Activated naive CD8-positive, alpha-beta T cell treated with anti-CD3 and anti-CD28 coated beads, Interleukin-2, amount 10 ng/mL, durations not matched to agents 7 days and 5 days (primary cell): ENCODE measurements around the gene USP6NL. TPM values are rescaled to one million over a fixed set of nuclear protein-coding genes. Genes with fewer than 3 reads are reported as not detected.
"Not testable (repeated sequence)": the region's sequence is repeated elsewhere in the genome, so short reads cannot be mapped to it uniquely, and the experiment has no call there.

Source experiments
- ATAC-seq: fragments of 150-1000 bp; cut with Tn5 transposase; one replicate; pipeline ENCODE4 v1.10.0; 2021; ENCODE audit warnings: low read depth, moderate library complexity
- POLR2A ChIA-PET: fragments of 350-600 bp; sonication (Branson Sonifier 250); formaldehyde crosslinking; loops from one replicate; lab custom pipeline; 2021; ENCODE audit warnings: antibody characterized with exemption; lab: Charles Lee
- DNase-seq: peaks from one replicate; pipeline ENCODE4 v3.0.0; 2021
- H3K27ac Mint-ChIP-seq: one replicate; pipeline ENCODE4 v1.8.0; 2022; ENCODE audit warnings: mild to moderate bottlenecking, mixed read lengths
- H3K27me3 Mint-ChIP-seq: one replicate; pipeline ENCODE4 v1.8.0; 2022; ENCODE audit warnings: mild to moderate bottlenecking, moderate library complexity, mixed read lengths
- H3K36me3 Mint-ChIP-seq: one replicate; pipeline ENCODE4 v1.8.0; 2021; ENCODE audit warnings: mild to moderate bottlenecking, mixed read lengths
- H3K4me1 Mint-ChIP-seq: one replicate; pipeline ENCODE4 v1.8.0; 2021; ENCODE audit warnings: mixed read lengths
- H3K4me3 Mint-ChIP-seq: one replicate; pipeline ENCODE4 v1.8.0; 2022; ENCODE audit warnings: mild to moderate bottlenecking, moderate library complexity, mixed read lengths
- H3K9me3 Mint-ChIP-seq: one replicate; pipeline ENCODE4 v1.8.0; 2021; ENCODE audit warnings: mixed read lengths
- total RNA-seq, 2 experiments: library from RNA; stranded (reverse); gene quantifications; one replicate each; pipeline ENCODE4 v1.2.3, GENCODE V29; 2021

The USP6NL gene
- total RNA-seq, 2 experiments from 2014 or later, result 4.4 to 5.6 TPM

DNA sequence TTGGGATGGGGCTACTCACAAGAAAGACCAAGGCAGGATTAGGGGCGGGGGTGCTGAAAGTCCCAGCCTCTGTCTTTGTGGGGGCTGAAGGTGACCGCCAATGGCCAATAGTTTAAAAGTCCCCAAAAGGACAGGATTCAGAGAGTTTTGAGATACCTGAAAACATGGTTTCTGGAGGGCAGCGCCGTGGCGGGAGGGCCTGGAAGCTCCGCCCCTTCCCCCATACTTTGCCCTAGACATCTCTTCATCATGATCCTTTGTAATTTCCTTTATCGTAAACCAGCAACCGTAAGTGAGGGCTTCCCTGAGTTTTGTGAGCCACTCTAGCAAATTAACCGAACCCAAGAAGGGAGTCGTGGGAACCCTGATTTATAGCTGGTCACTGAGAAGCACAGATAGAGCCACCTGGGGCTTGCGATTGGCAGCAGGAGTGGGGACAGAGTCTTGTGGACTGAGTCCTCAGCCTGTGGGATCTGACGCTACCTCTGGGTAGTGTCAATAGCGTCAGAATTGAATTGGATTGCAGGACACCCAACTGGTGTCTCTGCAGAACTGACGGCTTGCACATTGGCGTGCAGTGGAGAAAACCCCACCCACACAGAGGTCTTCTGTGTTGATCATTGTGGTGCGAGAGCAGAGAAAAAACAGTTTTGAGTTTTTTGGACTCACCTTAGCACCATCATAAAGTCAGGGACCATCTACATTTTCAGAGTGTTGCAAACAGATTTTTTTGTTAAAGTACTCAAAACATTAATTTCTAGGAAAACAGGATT, 169.3 kb downstream of the USP6NL start:
- H3K4me1 Mint-ChIP-seq, result peaks cover 13% of the 10 kb centered on the region
- no peak overlapping the region for H3K27ac Mint-ChIP-seq

DNA sequence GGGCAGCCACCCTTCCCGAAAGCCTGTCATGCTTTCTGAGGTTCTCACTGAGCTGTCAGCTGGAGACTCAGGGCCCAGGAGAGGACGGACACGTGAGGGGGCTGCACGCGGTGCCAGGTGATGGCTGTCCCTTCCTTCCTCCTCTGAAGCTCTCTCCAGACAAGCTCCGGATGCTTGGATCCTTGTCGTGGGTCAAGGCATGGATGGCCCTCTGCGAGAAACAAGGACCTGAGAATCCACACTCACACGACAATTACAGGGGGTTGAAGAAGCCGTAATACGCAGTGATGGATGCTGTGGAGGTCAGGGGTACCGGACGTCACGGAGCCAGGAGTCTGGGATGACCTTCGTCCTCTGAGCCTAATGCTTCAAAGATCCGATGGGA, 170.3 kb downstream of the USP6NL start:
- H3K27ac Mint-ChIP-seq, result no peak overlapping the region
- H3K27me3 Mint-ChIP-seq, result no peaks in the 10 kb centered on the region
- no peaks in the 10 kb centered on the region for H3K9me3 Mint-ChIP-seq
- H3K36me3 Mint-ChIP-seq, result no peaks in the 10 kb centered on the region
- ATAC-seq, result no peak
- no peak overlapping the region for H3K4me3 Mint-ChIP-seq
- H3K4me1 Mint-ChIP-seq, result peaks cover 13% of the 10 kb centered on the region
- POLR2A ChIA-PET, result no interaction called here
- no peak for DNase-seq

More for the DNA sequence above, 169.3 kb downstream of the USP6NL start:
- H3K4me3 Mint-ChIP-seq, result no peak overlapping the region
- POLR2A ChIA-PET, result no interaction called here
- no peak for DNase-seq
- peaks cover under 1% of the 10 kb centered on the region for H3K27me3 Mint-ChIP-seq
- H3K36me3 Mint-ChIP-seq, result no peaks in the 10 kb centered on the region
- no peaks in the 10 kb centered on the region for H3K9me3 Mint-ChIP-seq
- ATAC-seq, result no peak

DNA sequence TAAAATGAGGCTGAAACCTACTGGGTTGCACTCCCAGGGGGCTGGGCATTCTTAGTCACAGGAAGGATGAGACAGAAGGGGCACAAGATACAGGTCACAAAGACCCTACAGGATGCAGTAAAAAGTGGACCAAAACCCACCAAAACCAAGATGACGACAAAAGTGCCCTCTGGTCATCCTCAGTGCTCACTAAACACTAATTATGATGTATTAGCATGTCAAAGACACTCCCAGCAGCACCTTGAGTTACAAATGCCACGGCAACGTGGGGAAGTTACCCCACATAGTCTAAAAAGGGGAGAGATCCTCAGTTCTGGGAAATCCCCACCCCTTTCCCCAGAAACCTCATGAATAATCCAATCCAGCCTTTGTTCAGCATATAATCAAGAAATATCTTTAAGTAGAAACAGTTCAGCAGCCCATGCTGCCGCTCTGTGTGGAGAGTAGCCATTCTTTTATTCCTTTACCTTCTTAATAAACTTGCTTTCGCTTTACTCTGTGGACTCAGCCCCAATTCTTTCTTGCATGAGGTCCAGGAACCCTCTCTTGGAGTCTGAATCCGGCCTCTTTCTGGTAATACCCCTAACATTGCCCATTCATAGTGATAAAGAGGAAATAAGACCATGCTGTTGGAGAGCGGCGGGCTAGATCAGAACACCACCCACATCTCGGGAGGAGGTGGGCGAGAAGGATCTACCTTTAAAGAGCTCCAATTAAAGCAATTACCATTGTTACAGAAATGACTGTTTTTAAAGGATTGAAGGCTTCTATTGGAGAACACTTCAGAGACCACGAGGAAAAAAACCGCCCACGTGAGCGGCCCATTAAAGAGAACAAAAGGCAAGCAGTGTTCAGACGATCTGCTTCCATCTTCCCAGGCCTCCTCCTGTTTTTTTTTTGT, 170.9 kb downstream of the USP6NL start:
- H3K4me1 Mint-ChIP-seq, result peaks cover 13% of the 10 kb centered on the region
- ATAC-seq, result peak; percentile 54
- H3K27ac Mint-ChIP-seq, result peak overlapping the region; percentile 44
- no peak for DNase-seq
- H3K36me3 Mint-ChIP-seq, result no peaks in the 10 kb centered on the region
- H3K4me3 Mint-ChIP-seq, result no peak overlapping the region
- H3K27me3 Mint-ChIP-seq, result no peaks in the 10 kb centered on the region
- POLR2A ChIA-PET, result no interaction called here
- no peaks in the 10 kb centered on the region for H3K9me3 Mint-ChIP-seq

DNA sequence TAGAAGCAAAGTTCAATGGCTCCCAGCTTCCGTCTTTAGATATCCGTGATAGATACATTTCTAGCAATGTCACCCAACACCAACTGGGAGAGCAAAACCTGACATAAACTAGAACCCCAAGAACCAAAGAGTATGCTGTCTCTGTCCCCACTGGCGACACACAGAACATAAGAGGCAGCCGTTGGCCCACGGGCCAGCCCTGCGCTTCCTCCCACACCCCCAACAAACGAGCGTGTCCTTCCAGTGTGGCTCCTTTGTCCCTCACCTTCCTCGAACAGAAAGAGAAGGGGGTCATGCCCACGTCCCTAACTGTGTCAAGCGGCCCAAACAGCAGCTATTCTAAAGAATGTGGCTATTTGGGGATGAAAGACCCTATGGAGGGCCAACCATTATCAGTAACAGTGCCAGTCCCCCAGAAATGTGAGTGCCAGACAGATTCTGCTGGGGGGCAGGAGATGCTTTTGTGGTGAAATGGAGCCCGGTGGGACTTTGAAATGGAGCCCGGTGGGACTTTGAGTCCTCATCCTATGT, 171.9 kb downstream of the USP6NL start:
- no peak overlapping the region for H3K27ac Mint-ChIP-seq
- POLR2A ChIA-PET, result no interaction called here
- DNase-seq (no peak), ATAC-seq (no peak)
- H3K4me1 Mint-ChIP-seq, result peaks cover 13% of the 10 kb centered on the region
- no peaks in the 10 kb centered on the region for H3K9me3 Mint-ChIP-seq
- H3K36me3 Mint-ChIP-seq, result no peaks in the 10 kb centered on the region
- H3K27me3 Mint-ChIP-seq, result peaks cover 2% of the 10 kb centered on the region
- H3K4me3 Mint-ChIP-seq, result no peak overlapping the region

DNA sequence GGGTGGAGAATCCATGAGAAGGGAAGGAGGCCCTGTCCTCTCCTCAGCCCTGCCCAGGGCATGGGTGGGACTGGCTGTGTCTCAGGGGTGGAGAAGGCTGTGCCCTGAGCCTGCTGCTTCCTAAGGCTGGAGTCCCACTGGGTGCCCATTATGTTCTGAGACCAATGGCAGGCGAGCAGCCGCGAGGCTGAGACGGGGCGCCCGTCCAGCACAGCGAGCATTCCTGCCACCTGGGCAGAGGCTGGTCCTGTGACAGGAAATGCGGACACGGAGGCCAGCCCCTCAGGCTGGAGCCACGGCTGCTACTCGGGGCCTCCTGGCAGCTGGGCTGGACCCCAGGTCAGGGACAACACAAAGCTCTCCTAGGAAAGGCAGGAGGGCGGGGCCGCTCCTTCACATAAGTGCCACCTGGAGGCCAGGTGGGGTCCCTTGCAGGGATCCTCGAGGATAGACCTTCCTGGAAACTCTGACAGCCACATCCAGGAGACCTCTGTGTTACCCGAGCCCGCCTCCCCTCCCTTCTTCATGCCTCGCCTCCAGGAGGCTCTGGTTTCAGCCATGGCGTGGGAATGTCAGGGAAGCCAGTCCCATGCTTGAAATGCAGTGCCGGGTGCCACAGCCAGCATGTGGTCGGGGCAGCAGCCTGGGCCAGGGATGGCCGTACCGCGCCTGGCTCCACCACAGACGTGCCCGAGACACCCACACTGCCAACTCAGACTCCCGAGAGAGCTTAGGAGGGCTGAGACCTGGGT, 173.9 kb downstream of the USP6NL start:
- POLR2A ChIA-PET, result no interaction called here
- ATAC-seq (no peak), DNase-seq (no peak)
- H3K4me1 Mint-ChIP-seq, result peaks cover 13% of the 10 kb centered on the region
- H3K4me3 Mint-ChIP-seq, result no peak overlapping the region
- H3K27ac Mint-ChIP-seq, result no peak overlapping the region
- peaks cover 2% of the 10 kb centered on the region for H3K27me3 Mint-ChIP-seq
- H3K36me3 Mint-ChIP-seq, result no peaks in the 10 kb centered on the region
- peaks cover 3% of the 10 kb centered on the region for H3K9me3 Mint-ChIP-seq

DNA sequence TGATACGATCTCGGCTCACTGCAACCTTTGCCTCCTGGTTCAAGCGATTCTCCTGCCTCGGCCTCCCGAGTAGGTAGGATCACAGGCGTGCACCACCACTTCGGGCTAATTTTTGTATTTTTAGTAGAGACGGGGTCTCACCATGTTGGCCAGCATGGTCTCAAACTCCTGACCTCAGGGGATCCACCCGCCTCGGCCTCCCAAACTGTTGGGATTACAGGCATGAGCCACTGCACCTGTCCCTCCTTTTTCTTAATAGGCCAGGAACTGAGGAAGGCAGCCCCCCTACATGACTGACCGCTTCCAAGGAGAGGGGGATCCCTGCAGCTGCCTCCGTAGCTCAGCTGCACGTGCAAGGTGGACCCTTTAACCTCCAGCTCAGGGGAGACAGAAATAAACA, 175.0 kb downstream of the USP6NL start:
- POLR2A ChIA-PET, result interaction anchor here (0.6 kb wide), 1 partner anchor 403 kb away, joined by 3 read pairs; no protein-coding TSS in a partner anchor
- H3K4me3 Mint-ChIP-seq, H3K27ac Mint-ChIP-seq, H3K27me3 Mint-ChIP-seq, DNase-seq, H3K9me3 Mint-ChIP-seq, H3K36me3 Mint-ChIP-seq, ATAC-seq: not testable (repeated sequence)
- H3K4me1 Mint-ChIP-seq, result peaks cover 13% of the 10 kb centered on the region

DNA sequence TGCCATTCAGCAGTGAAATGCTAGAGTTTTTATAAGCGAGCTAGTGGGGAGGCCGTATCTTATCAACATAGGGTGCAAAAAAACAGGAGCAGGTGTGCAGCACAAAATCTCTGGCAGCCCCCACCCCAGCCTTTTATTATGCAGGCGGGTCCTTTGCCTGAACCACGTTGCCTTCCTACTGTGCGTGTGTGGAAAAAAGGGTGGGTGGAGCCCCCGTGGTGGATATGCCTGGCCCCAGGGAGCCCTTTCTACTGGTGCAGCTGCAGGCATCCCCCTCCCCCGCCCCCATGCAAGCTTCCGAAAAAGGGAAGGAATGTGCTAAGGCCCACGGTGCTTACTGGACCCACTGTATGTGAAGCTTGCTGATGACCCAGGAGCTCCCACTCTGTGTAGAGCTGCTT, 175.9 kb downstream of the USP6NL start:
- H3K4me1 Mint-ChIP-seq, result peaks cover 11% of the 10 kb centered on the region
- DNase-seq (no peak), ATAC-seq (no peak)
- H3K36me3 Mint-ChIP-seq, result no peaks in the 10 kb centered on the region
- no peak overlapping the region for H3K4me3 Mint-ChIP-seq
- POLR2A ChIA-PET, result no interaction called here
- H3K9me3 Mint-ChIP-seq, result peaks cover 3% of the 10 kb centered on the region
- no peak overlapping the region for H3K27ac Mint-ChIP-seq
- H3K27me3 Mint-ChIP-seq, result peaks cover 2% of the 10 kb centered on the region

DNA sequence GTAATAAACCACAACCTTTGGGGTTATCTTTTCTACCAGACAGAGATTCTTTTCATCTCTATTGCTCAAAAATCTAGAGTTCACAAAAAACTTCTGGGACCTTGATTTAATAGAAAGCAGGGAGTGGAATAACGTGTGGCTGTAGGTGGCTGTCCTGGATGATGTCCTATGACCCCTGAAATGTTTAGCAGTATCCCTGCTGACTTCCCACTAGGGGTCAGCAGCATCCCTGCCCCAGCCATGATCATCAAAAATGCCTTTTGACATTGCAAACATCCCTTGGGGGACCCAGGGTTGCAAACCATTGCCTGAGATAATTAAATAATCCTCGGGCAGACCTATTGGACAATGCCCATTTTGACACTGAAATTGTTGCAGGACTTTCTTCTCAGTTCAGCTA, 177.1 kb downstream of the USP6NL start:
- POLR2A ChIA-PET, result no interaction called here
- Mint-ChIP-seq H3K4me3 (no peak overlapping the region), H3K27ac (no peak overlapping the region)

DNA sequence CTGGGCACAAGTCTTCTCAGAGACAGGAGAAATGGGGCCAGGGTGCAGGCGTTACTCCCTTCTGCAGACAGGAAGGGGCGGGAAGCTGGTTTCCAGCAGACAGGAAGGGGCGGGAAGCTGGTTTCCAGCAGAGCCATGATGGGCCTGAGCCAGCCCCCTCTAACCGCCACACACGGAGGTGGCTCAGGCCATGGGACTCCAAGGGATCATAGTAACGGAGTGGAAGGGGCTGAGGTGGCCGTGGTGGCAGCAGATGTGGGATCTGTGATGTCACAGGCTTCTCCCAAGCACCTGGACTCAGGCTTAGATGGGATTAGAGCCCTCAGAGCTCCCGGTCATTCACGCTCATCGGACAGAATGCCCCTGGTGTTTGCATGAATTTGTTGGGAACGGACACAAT, 177.8 kb downstream of the USP6NL start:
- no peak for ATAC-seq

More for the DNA sequence above, 177.1 kb downstream of the USP6NL start:
- Mint-ChIP-seq H3K4me1 (peaks cover 3% of the 10 kb centered on the region), H3K36me3 (no peaks in the 10 kb centered on the region), H3K9me3 (peaks cover 3% of the 10 kb centered on the region), H3K27me3 (peaks cover 2% of the 10 kb centered on the region)
- no peak for DNase-seq
- no peak for ATAC-seq

DNA sequence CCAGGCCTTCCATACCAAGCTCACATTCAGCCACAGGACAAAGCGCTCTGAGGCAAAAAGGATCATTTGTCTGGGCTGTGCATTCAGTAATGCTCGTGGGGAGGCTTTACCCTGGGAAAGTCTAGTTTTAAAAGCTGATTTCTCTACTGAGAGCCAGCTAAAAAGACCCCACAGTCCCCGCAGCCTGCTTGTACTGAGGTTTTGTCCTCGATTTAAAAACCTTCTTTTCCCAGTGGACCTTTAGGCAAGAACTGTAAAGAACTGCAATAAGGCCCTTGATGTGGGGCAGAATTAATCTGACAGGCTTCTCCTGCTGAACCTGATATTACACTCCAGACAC, 180.3 kb downstream of the USP6NL start:
- H3K27me3 Mint-ChIP-seq, result peaks cover 2% of the 10 kb centered on the region
- no peak overlapping the region for H3K27ac Mint-ChIP-seq
- DNase-seq (no peak), ATAC-seq (no peak)
- POLR2A ChIA-PET, result no interaction called here
- no peak overlapping the region for H3K4me3 Mint-ChIP-seq
- H3K36me3 Mint-ChIP-seq, result no peaks in the 10 kb centered on the region
- no peaks in the 10 kb centered on the region for H3K4me1 Mint-ChIP-seq
- peaks cover 7% of the 10 kb centered on the region for H3K9me3 Mint-ChIP-seq

More for the DNA sequence above, 177.8 kb downstream of the USP6NL start:
- Mint-ChIP-seq H3K27me3 (peaks cover 2% of the 10 kb centered on the region), H3K4me1 (no peaks in the 10 kb centered on the region), H3K4me3 (no peak overlapping the region), H3K9me3 (peaks cover 3% of the 10 kb centered on the region), H3K27ac (no peak overlapping the region), H3K36me3 (no peaks in the 10 kb centered on the region)
- POLR2A ChIA-PET, result no interaction called here
- DNase-seq, result no peak

DNA sequence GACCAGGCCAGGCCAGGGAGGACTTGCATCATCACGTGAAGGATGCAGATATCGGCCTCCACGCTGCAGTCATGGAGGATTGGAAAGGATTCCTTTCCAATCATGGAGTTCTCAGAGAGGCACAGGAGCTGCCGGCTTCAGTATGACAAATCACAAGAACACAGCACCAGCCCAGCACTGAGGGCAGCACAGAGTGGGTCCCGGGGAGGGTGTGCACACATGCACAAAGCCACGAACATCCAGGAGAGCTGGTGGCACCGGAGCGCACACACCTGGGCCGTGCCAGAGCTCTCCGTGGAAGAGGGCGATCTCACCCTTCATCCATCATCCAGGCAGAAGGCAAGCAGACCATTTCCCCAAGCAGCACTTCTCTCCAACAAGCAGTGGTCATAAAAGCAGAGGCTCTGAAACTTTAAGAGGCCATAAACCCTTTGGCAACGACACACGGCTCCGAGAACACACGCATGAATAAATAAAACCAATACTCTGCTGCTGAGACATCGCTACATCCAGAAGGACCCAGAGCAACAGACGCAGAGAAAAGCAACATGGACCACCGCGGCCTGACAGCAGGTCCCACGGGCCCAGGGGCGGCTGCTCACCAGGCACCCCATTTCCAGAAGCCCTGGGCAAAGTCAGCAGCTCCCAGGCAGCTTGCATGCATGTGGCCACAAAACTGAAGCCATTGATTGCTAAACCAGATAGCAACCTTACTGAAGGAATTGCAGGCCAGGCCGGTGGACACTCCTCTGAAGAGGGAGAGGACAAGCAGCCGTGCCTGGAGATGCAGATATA, 180.8 kb downstream of the USP6NL start:
- Mint-ChIP-seq H3K4me3 (no peak overlapping the region), H3K36me3 (peaks cover 3% of the 10 kb centered on the region), H3K4me1 (peaks cover 2% of the 10 kb centered on the region), H3K27ac (no peak overlapping the region), H3K27me3 (peaks cover 2% of the 10 kb centered on the region), H3K9me3 (peaks cover 12% of the 10 kb centered on the region)
- ATAC-seq (no peak), DNase-seq (no peak)
- POLR2A ChIA-PET, result no interaction called here

DNA sequence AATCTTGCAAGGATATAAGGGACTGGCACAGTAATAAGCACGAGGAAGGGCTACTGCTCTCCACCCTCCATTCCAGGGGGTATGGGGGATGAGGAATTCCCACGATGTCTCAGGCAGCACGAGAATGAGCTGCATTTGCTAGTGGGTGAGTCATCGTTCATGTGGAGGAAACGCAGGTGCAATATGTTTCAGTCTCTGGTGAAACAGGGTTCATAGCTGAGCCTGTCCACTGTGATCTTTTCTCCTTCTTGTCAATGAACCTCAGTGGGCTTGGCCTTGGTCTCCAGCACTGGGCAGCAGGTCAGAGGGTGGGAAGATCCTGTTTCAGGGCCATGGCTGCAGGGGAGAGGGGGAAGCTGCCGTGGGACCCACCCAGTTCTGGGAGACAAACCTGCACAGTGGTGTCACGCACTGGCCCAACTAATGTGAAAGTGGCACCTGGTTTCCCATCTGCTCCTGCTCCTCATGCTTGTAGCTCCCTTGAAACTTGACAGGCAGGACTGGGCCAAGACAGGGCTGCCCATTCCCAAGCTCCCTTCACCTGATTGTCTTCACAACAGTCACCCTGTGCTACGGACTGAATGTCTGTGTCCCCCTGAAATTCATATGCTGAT, 181.9 kb downstream of the USP6NL start:
- Mint-ChIP-seq H3K27ac (no peak overlapping the region), H3K4me1 (peaks cover 2% of the 10 kb centered on the region), H3K9me3 (peaks cover 12% of the 10 kb centered on the region), H3K36me3 (peaks cover 3% of the 10 kb centered on the region), H3K27me3 (no peaks in the 10 kb centered on the region), H3K4me3 (no peak overlapping the region)
- POLR2A ChIA-PET, result no interaction called here
- DNase-seq (no peak), ATAC-seq (no peak)
